Sciatic nerve (tissue), 2 donors: ENCODE measurements around the gene ACTG1. TPM values are rescaled to one million over a fixed set of nuclear protein-coding genes. Genes with fewer than 3 reads are reported as not detected.

ENCODE experiments used
- ATAC-seq: fragments of 200-7000 bp; cut with Tn5 transposase; one replicate; pipeline ENCODE4 v1.9.1; 2020; ENCODE audit warnings: mild to moderate bottlenecking, moderate library complexity
- DNase-seq: peaks from one replicate; pipeline ENCODE4 v3.0.0-alpha.2; 2020; ENCODE audit warnings: low spot score
- intact Hi-C: fragments of 100-400 bp; cut with DNase I; formaldehyde crosslinking; loops from one replicate; pipeline ENCODE4 v1.14.2; 2022
- total RNA-seq: library from RNA; stranded (reverse); fragmentation: NEBNext Ultra II Directional; extraction: Animal tissue kit (Norgen Biotek cat#: 25700); gene quantifications from one replicate; pipeline ENCODE4 v1.2.1, GENCODE V29; 2021
- donor health status: DM: no; HTN: no; CAD: no.
- donor health status: DM: no; HTN: no; CAD: no.

Gene ACTG1
- total RNA-seq, 1 donor from 2014 or later: 2,552 TPM

DNA sequence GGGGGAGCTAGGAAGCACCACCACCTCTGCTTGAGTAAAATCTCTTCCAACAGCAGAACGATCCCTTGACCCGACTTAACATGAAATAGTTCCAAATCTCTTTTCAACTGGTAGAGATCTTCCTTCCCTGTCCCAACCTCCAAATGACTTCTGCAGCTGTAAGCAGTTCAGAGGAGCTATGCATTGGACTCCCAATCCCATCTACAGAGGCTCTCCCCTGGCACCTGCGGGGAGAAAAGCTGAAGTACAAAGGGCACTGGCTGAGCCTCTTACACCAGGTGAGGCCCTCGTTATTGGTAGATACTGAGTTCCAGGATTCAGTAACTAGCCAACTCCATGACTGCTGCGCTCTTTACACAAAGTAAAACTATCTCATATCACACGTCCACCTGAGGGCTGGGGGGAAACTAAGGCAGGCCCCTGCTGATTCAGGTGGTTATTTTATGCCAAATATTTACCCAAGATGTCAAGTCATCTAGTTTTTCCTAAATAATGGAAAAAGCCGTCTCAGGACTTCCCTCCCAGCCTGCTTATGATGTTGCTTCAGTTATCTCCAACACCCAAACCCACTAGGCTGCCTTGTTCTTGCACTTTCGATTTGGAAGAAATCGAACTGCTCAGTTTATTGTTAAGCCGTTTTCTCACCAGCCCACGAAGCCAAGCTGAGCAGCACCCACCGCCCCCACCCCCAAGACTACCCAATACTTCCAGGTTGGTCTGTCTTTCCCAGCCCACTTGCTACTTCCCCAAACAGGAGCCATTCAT lies 3.2 kb downstream of the ACTG1 start:
- ATAC-seq (no peak), DNase-seq (no peak)
- intact Hi-C loops: no loop called here

DNA sequence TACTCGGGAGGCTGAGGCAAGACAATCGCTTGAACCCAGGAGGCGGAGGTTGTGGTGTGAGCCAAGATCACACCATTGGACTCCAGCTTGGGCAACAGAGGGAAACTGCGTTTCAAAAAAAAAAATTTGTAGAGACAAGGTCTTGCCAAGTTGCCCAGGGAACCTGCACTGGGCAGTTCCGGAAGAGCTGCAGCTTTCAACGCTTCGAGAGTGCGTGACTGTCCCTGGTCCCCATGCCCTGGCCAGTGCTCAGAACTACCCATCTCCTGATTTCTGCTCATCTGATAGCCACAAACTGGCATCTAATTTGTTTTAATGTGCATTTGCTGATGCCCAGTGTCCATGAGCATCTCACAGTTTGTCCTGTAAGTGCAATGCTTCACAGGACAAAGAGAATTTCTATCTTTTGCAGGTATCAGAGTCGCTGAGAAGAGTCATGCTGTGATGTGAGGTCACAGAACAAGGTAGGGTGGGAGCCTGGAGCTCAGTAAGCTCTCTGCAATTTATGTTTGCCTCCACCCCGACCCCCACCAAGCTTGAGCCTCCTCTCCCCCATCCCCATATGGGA lies 3.9 kb downstream of the ACTG1 start:
- ATAC-seq (no peak), DNase-seq (no peak)
- intact Hi-C loops: no loop called here

DNA sequence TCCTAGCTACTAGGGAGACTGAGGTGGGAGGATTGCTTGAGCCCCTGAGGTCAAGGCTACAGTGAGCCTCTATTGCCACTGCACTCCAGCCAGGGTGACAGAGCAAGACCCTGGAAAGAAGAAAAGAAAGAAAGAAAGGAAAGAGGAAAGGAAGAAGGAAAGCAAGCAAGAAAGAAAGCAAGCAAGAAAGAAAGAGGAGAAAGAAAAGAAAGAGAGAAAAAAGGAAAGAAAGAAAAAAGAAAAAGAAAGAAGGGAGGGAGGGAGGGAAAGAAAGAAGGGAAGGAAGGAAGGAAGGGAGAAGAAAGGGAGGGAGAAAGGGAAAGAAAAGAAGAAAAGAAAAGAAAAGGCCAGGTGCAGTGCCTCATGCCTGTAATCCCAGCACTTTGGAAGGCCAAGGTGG lies 9.0 kb downstream of the ACTG1 start:
- ATAC-seq (no peak), DNase-seq (no peak)
- intact Hi-C loops: no loop called here

- DNase-seq (no peak), ATAC-seq (no peak)
- intact Hi-C loops: no loop called here
These were observed 10.1 kb downstream of the ACTG1 start for GRCh38 chr17:81502471-81503017.

DNA sequence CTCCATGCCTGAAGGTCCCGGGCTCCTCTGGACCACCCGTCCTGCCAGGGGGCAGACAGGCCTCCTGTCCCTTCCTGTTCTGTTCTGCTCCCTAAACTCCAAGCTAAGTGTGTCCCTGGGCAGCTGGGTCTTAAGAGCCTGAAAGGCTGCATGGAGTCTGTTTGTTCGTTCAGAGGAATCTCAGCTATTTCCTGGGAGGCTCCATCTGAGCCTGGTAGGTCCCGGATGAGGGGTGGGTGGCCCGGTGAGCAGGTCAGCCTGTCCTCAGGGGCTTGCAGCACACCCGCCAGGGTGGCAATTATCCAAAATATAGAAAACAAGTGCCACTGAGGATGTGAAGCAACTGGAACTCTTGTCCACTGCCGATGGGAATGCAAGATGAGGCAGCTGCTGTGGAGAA lies 12.6 kb downstream of the ACTG1 start:
- ATAC-seq: peak; percentile 8
- DNase-seq: no peak
- intact Hi-C loops: no loop called here

GRCh38 chr17:81499601-81499970 lies 13.0 kb downstream of the ACTG1 start:
- intact Hi-C loops: no loop called here
- DNase-seq (no peak), ATAC-seq (peak; percentile 23)

DNA sequence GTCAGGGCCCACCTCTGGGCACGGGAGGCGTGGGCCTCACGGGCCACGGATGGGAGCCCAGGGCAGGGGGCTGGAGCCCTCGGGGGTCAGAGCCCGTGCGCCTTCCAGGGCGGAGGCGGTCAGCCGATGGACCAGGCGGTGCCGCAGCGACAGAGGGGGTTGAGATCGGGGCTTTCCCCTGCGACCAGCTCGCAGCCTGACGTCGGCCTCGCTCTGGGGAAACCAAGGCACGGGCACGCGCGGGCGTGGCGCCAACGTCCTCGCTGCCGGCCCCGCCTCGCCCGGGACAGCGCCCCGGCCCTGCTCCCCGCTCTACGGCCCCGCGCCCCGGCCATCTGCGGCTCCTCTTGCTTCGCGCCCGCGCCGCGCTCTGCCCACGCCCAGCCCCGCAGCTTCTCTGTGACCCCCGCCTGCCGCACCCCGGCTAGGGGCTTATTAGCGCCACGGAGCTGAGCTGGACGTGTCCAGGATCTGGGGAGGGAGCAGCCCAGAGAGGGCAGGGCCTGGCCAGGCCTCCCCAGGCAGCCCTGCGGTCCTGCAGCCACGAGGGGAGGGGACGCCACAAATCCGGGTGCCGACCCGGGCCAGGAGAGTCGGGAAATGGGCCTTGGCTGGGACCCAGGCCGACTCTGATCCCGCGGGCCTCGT lies 13.5 kb downstream of the ACTG1 start:
- no peak for DNase-seq
- peak; percentile 45 for ATAC-seq
- intact Hi-C loops: no loop called here

DNA sequence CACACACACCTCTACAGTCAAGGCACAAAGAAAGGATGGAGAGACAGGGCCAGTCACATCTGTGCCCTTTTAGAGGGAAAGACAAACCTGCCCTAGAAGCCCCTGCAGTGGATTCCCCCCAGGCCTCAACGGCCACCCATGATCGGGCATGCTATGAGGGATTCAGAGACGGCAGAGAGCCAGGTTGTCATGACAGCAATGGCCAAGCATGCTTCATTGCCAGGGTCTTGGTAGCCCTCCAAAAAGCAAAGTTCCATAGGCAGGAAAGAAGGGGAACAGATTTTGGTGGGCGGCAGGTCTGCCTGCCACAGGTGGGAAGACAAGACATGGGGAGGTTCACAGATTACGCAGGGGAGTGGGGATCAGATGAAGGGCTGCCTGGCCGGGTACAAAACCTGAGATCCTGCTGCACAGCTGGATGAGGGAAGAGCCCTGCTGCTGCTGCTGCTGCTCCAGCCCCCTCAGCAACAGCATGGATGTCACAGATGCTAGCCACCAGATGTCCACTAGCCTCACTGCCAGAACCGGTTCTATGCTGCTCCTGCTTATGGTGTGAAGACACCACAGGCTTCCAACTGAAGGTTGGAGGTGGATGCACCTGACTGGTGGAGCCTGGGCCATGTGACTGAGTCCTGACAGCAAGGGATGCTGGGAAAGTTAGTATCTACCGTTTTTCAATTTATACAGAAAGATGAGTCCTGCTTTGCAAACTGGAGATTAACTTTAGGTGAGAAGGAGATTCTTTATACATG lies 17.8 kb downstream of the ACTG1 start:
- intact Hi-C loops: no loop called here
- ATAC-seq (no peak), DNase-seq (no peak)

DNA sequence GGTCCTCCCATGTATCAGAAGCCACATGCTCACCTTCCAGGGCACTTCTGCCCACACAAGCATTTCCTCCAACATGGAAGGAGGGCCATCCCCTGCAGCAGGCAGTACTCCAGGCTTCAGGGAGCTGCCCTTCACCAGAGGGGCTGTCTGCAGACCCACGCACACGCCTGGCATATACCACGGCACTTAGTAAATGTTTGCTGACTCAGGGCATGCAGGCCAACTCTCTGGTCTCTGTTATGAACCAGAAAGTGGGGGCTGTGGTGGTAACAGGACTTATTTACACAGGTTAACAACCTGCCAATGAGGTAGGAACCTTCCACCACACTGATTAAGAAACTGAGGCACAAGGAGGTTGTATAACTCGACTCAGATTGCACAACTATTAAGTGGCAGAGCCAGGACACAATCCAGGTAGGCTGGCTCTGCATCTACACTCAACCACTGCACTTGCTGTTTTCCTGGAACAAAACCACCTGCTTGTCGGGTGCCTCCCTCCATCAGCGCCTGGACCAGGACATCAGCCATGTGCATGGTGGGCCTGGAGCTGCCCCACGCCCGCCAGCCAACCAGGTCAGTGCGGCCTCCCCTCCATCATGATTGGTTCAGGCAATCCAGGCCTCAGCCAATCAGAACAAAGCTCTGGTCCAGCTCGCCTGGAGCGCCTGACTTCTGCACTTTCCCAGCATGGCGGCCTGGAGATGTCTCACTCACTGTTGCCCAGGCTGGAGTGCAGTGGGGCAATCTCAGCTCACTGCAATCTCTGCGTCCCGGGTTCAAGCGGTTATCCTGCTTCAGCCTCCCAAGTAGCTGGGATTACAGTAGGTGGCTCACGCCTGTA lies 19.2 kb downstream of the ACTG1 start:
- DNase-seq (no peak), ATAC-seq (no peak)
- intact Hi-C loops: no loop called here

DNA sequence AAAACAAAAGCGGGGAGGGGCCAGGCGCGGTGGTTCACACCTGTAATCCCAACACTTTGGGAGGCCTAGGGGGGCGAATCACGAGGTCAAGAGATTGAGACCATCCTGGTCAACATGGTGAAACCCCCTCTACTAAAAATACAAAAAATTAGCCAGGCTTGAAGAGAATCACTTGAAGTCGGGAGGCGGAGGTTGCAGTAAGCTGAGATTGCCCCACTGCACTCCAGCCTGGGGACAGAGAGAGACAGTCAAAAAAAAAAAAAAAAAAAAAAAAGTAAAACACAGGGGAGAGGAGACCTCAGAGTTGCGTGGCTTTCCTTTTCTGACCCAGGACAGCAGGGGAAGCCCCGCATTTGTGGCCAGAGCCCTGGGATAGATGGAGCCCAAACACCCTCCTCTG lies 19.9 kb downstream of the ACTG1 start:
- intact Hi-C loops: no loop called here
- ATAC-seq (no peak), DNase-seq (no peak)

GRCh38 chr17:81492202-81492601 lies 20.4 kb downstream of the ACTG1 start:
- intact Hi-C loops: no loop called here
- no peak for ATAC-seq
- no peak for DNase-seq

GRCh38 chr17:81491761-81492160 lies 20.8 kb downstream of the ACTG1 start:
- DNase-seq (no peak), ATAC-seq (no peak)
- intact Hi-C loops: no loop called here

DNA sequence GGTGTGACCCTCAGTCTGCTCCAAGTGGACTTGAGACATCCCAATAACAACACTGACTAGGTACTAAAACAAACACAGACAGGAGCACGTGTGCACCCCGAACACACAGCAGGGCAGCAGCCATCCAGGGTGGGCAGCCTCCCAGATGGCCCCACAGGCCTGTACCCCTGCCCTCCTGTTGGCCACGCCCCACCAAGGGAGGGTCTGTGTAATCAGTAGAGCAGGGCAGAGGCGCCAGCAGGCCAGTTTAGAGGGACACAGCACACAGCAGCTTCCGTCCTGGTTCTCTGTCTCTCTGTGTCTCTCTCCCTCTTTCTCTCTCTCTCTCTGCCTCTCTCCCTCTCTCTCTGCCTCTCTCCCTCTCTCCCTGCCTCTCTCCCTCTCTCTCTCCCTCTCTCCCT lies 21.4 kb downstream of the ACTG1 start:
- ATAC-seq (no peak), DNase-seq (no peak)
- intact Hi-C loops: no loop called here

- DNase-seq (no peak), ATAC-seq (no peak)
- intact Hi-C loops: no loop called here
These were observed 22.3 kb downstream of the ACTG1 start for GRCh38 chr17:81489998-81490992.

GRCh38 chr17:81489012-81489997 lies 23.3 kb downstream of the ACTG1 start:
- no peak for ATAC-seq
- intact Hi-C loops: no loop called here

GRCh38 chr17:81488276-81488860 lies 24.2 kb downstream of the ACTG1 start:
- ATAC-seq (peak; percentile 6), DNase-seq (no peak)
- intact Hi-C loops: no loop called here

More at GRCh38 chr17:81489012-81489997, 23.3 kb downstream of the ACTG1 start:
- no peak for DNase-seq
